Measurements from ENCODE around the gene PARL. TPM values are rescaled to one million over a fixed set of nuclear protein-coding genes. Genes with fewer than 3 reads are reported as not detected.

PARL gene
- total RNA-seq, 1 experiment from 2014 or later, result 69.7 TPM

GRCh38 chr3:183907911-183908331 lies 23.2 kb upstream of the PARL start:
- no peaks in the 10 kb centered on the region for H3K9me3 ChIP-seq (ENCODE audit: control insufficient read depth in 1 of 2, insufficient read depth in 1 of 2, low read depth in 1 of 2, low read length in 2 of 2)
- TF ChIP-seq SRF (IDR thresholded peaks at IDR 0.05; ENCODE audit: low read depth) (no peak), EZH2 (IDR thresholded peaks at IDR 0.05) (no peak), ZFX (IDR thresholded peaks at IDR 0.05) (no peak), POLR2A (IDR thresholded peaks at IDR 0.05; ENCODE audit: borderline replicate concordance, extremely low read depth, insufficient read depth, insufficient read length) (no peak), MAX (IDR thresholded peaks at IDR 0.05) (no peak), TCF7L2 (IDR thresholded peaks at IDR 0.05; ENCODE audit: borderline replicate concordance, extremely low read depth, insufficient read depth, insufficient read length) (no peak), REST (IDR thresholded peaks at IDR 0.05; ENCODE audit: low read depth) (no peak), ATF3 (IDR thresholded peaks at IDR 0.05) (no peak), CTCF (IDR thresholded peaks at IDR 0.05 in 2 of 3, conservative IDR thresholded peaks at IDR 0.05 in 1 of 3; ENCODE audit: borderline replicate concordance in 1 of 3, insufficient read depth in 1 of 3, low read depth in 2 of 3, low read length in 2 of 3) (no peak), SP1 (IDR thresholded peaks at IDR 0.05; ENCODE audit: low read depth) (no peak), POLR2AphosphoS5 (IDR thresholded peaks at IDR 0.05; ENCODE audit: low read depth, low read length) (no peak), RAD21 (IDR thresholded peaks at IDR 0.05; ENCODE audit: low read depth) (no peak), ZBTB33 (IDR thresholded peaks at IDR 0.05; ENCODE audit: extremely low read depth, insufficient replicate concordance, low read length) (no peak), EGR1 (IDR thresholded peaks at IDR 0.05; ENCODE audit: low read depth) (no peak), ZNF274 (IDR thresholded peaks at IDR 0.05; ENCODE audit: low read depth, low read length) (no peak), EZH2phosphoT487 (IDR thresholded peaks at IDR 0.05; ENCODE audit: borderline replicate concordance) (no peak), YY1 (IDR thresholded peaks at IDR 0.05; ENCODE audit: extremely low read depth, insufficient replicate concordance, low read depth, low read length) (no peak)
- H4K20me1 ChIP-seq (ENCODE audit: insufficient read depth), result no peaks in the 10 kb centered on the region
- no peak overlapping the region for H2AFZ ChIP-seq (ENCODE audit: low read depth, low read length, poor library complexity, severe bottlenecking)
- H3K9ac ChIP-seq (ENCODE audit: low read length), result no peak overlapping the region
- ChIA-PET RAD21 (ENCODE audit: low non-redundant PET in 1 of 2, low total read pairs in 2 of 2, uncharacterized antibody in 2 of 2, unreplicated experiment in 2 of 2) (no interaction called here), CTCF (no interaction called here), POLR2A (no interaction called here)
- H3K27me3 ChIP-seq (ENCODE audit: insufficient read depth, low read length), result no peaks in the 10 kb centered on the region
- H3K4me3 ChIP-seq (replicated peaks in 1 of 2; ENCODE audit: low read depth in 1 of 2, low read length in 2 of 2), result no peak overlapping the region
- BruUV-seq (replicated peaks), result no TSS peak
- H3K4me2 ChIP-seq (ENCODE audit: low read length), result no peak overlapping the region
- peaks cover 0 to 1% of the 10 kb centered on the region in 2 experiments; a peak in 1 of 4 replicates for H3K4me1 ChIP-seq (ENCODE audit: control insufficient read depth in 1 of 2, insufficient read depth in 2 of 2, low read length in 2 of 2)
- ATAC-seq, result no peak
- no peaks in the 10 kb centered on the region for H3K36me3 ChIP-seq (ENCODE audit: control insufficient read depth in 1 of 2, insufficient read depth in 2 of 2, low read length in 2 of 2)
- no peaks in the 10 kb centered on the region for H3K9me2 ChIP-seq (ENCODE audit: insufficient read depth)
- no peaks in the 10 kb centered on the region for H3K79me2 ChIP-seq (ENCODE audit: insufficient read depth, low read length)
- intact Hi-C loops (cut with micrococcal nuclease), result no loop called here
- H3K27ac ChIP-seq (ENCODE audit: low read depth, low read length), result no peak overlapping the region
- no peak for DNase-seq (ENCODE audit: low read depth, low spot score)

All from HCT116 (cell line).